GM12878 (cell line): ENCODE data around the gene UNK. TPM values are rescaled to one million over a fixed set of nuclear protein-coding genes. Genes with fewer than 3 reads are reported as not detected.

Experiments
- ATAC-seq: fragments of 200-7000 bp; cut with Tn5 transposase; 3 replicates; pipeline ENCODE4 v1.9.1; 2020; ENCODE audit warnings: mild to moderate bottlenecking, moderate library complexity
- BruUV-seq: library from RNA; stranded (reverse); fragments of 400-500 nt; replicated peaks from 2 replicates; lab custom pipeline; 2021; lab: Mats Ljungman, UMichigan
- CTCF ChIA-PET: fragments of 300-600 bp; sonication (Branson Sonifier 250); formaldehyde crosslinking; extraction: SDS; loops from one replicate; lab custom pipeline; 2021; ENCODE audit warnings: inconsistent platforms; lab: Yijun Ruan, JAX
- POLR2A ChIA-PET: fragments of 350-600 bp; formaldehyde crosslinking; extraction: SDS; loops from one replicate; lab custom pipeline; 2021; ENCODE audit warnings: inconsistent platforms; lab: Charles Lee
- RAD21 ChIA-PET: fragments of 300-600 bp; sonication (Branson Sonifier 250); formaldehyde crosslinking; loops from one replicate; lab custom pipeline; 2023; ENCODE audit warnings: antibody characterized with exemption; ENCODE audit not compliant: unreplicated experiment; lab: Charles Lee
- SMC1A ChIA-PET: fragments of 300-600 bp; sonication (Branson Sonifier 250); formaldehyde crosslinking; loops from one replicate; lab custom pipeline; 2023; ENCODE audit not compliant: unreplicated experiment, uncharacterized antibody; lab: Charles Lee
- DNase-seq: peaks from one replicate; pipeline ENCODE4 v3.0.0-alpha.2; 2011; ENCODE audit warnings: low read depth, low spot score
- FAIRE-seq: peaks from 3 replicates; lab custom pipeline; 2011; peaks lifted over from hg19 to GRCh38; lab: Jason Lieb, UNC
- H2AFZ ChIP-seq: 2 replicates; pipeline ENCODE4 v1.6.0; 2011; ENCODE audit warnings: low read depth, low read length, control low read depth; ENCODE audit not compliant: control insufficient read depth
- H3K27ac ChIP-seq: 2 replicates; pipeline ENCODE4 v1.5.1; 2011; ENCODE audit warnings: control low read depth; ENCODE audit not compliant: control insufficient read depth, insufficient read depth
- H3K27me3 ChIP-seq, 2 experiments: replicated peaks in 1 of 2; 2 replicates each; pipeline versions ENCODE4 v1.6.0 to v1.6.1; 2011; ENCODE audit warnings: low read length in 1 of 2; ENCODE audit not compliant: control insufficient read depth in 2 of 2, insufficient read depth in 2 of 2
- H3K36me3 ChIP-seq, 2 experiments: 2 replicates each; pipeline ENCODE4 v1.5.1; 2011; ENCODE audit warnings: low read length in 1 of 2; ENCODE audit not compliant: control insufficient read depth in 2 of 2, insufficient read depth in 2 of 2
- H3K4me1 ChIP-seq: 2 replicates; pipeline ENCODE4 v1.6.1; 2011; ENCODE audit warnings: mild to moderate bottlenecking, low read length, moderate library complexity, mixed read lengths; ENCODE audit not compliant: control insufficient read depth, insufficient read depth
- H3K4me2 ChIP-seq: 2 replicates; pipeline ENCODE4 v1.6.0; 2011; ENCODE audit warnings: control low read depth; ENCODE audit not compliant: control insufficient read depth, insufficient read depth
- H3K4me3 ChIP-seq: fragments of 200-600 bp; sonication (generic); 2 replicates; pipeline ENCODE4 v1.5.1; 2016
- H3K79me2 ChIP-seq: 2 replicates; pipeline ENCODE4 v1.6.0; 2011; ENCODE audit warnings: low read length; ENCODE audit not compliant: control insufficient read depth, insufficient read depth
- H3K9ac ChIP-seq: 2 replicates; pipeline ENCODE4 v1.8.0; 2011; ENCODE audit warnings: low read length, control low read depth, mixed read lengths; ENCODE audit not compliant: control insufficient read depth, insufficient read depth
- H3K9me3 ChIP-seq: replicated peaks from 3 replicates; pipeline ENCODE4 v1.5.1; 2011; ENCODE audit warnings: mild to moderate bottlenecking, low read length; ENCODE audit not compliant: control insufficient read depth, insufficient read depth
- H4K20me1 ChIP-seq: 2 replicates; pipeline ENCODE4 v1.6.0; 2011; ENCODE audit not compliant: control insufficient read depth, insufficient read depth
- BCL3 ChIP-seq: IDR thresholded peaks from 2 replicates; pipeline ENCODE4 v1.6.1; 2011; ENCODE audit warnings: borderline replicate concordance, low read depth, mild to moderate bottlenecking, moderate library complexity, low read length; ENCODE audit not compliant: insufficient read depth, poor library complexity, severe bottlenecking
- GATAD2B ChIP-seq: fragments of 450-650 bp; conservative IDR thresholded peaks from 2 replicates; pipeline ENCODE4 v1.6.1; 2017; ENCODE audit warnings: low read depth, mild to moderate bottlenecking, moderate library complexity
- HDGF ChIP-seq: fragments of 450-650 bp; IDR thresholded peaks from 2 replicates; pipeline ENCODE4 v1.6.1; 2016; ENCODE audit warnings: antibody characterized with exemption
- IKZF1 ChIP-seq: fragments of 450-650 bp; conservative IDR thresholded peaks from 2 replicates; pipeline ENCODE4 v1.6.1; 2017; ENCODE audit warnings: antibody characterized with exemption, mild to moderate bottlenecking
- MTA2 ChIP-seq: fragments of 450-650 bp; IDR thresholded peaks from 2 replicates; pipeline ENCODE4 v1.6.1; 2016; ENCODE audit warnings: low read depth, mild to moderate bottlenecking, moderate library complexity
- NR2F1 ChIP-seq: fragments of 450-650 bp; conservative IDR thresholded peaks from 2 replicates; pipeline ENCODE4 v1.6.1; 2017; ENCODE audit warnings: mild to moderate bottlenecking
- WRNIP1 ChIP-seq: IDR thresholded peaks from 2 replicates; pipeline ENCODE4 v1.6.1; 2011; ENCODE audit warnings: low read depth, low read length, improper control_type of control experiment, borderline replicate concordance
- WGBS: methylation state at CpG from one replicate; pipeline ENCODE4 v1.1.6; 2016; ENCODE audit warnings: low lambda C conversion rate; ENCODE audit not compliant: insufficient replicate concordance, insufficient coverage; ENCODE audit errors: missing lambda C conversion rate; 5-methylcytosine and 5-hydroxymethylcytosine counted together
- in situ Hi-C: fragments of 300-500 bp; cut with MboI; formaldehyde crosslinking; loops from 9 replicates; pipeline ENCODE4 v1.14.3; 2018; ENCODE audit warnings: mixed read lengths
- intact Hi-C: fragments of 100-400 bp; cut with micrococcal nuclease; formaldehyde crosslinking; loops from one replicate; pipeline ENCODE4 v1.14.2; 2022; ENCODE audit not compliant: unreplicated experiment
- polyA plus RNA-seq, 11 experiments: library from polyadenylated mRNA; depleted of rRNA in 4 of 11; unstranded in 6 of 11; stranded (reverse) in 5 of 11; fragments of >200 nt; fragmentation: Nextera tagmentation in 4 of 11; fragmentation: Illumina TruSeq in 1 of 11; extraction: Ambion mirVana in 4 of 11; extraction: Trizol in 1 of 11; gene quantifications; 1 replicate in 1 of 11; 2 replicates in 10 of 11; pipeline versions ENCODE4 v1.2.1 to v1.2.3, GENCODE V29; 2011 to 2016; ENCODE audit warnings: inconsistent platforms in 2 of 11, missing spikeins in 2 of 11, low read depth in 1 of 11
- total RNA-seq, 4 experiments: library from RNA; depleted of rRNA in 3 of 4; stranded (reverse); fragments of >200 nt in 3 of 4; fragmentation: Illumina TruSeq in 1 of 4; extraction: Trizol in 1 of 4; gene quantifications; 2 replicates each; pipeline versions ENCODE4 v1.2.1 to v1.2.3, GENCODE V29; 2013 to 2021

The UNK gene
- total and polyA plus RNA-seq, 10 of the 15 experiments (the other 5 are each of a cell fraction or from before 2014, with no cell fraction given) = 8.9 to 34.5 (median 27.3) TPM

DNA sequence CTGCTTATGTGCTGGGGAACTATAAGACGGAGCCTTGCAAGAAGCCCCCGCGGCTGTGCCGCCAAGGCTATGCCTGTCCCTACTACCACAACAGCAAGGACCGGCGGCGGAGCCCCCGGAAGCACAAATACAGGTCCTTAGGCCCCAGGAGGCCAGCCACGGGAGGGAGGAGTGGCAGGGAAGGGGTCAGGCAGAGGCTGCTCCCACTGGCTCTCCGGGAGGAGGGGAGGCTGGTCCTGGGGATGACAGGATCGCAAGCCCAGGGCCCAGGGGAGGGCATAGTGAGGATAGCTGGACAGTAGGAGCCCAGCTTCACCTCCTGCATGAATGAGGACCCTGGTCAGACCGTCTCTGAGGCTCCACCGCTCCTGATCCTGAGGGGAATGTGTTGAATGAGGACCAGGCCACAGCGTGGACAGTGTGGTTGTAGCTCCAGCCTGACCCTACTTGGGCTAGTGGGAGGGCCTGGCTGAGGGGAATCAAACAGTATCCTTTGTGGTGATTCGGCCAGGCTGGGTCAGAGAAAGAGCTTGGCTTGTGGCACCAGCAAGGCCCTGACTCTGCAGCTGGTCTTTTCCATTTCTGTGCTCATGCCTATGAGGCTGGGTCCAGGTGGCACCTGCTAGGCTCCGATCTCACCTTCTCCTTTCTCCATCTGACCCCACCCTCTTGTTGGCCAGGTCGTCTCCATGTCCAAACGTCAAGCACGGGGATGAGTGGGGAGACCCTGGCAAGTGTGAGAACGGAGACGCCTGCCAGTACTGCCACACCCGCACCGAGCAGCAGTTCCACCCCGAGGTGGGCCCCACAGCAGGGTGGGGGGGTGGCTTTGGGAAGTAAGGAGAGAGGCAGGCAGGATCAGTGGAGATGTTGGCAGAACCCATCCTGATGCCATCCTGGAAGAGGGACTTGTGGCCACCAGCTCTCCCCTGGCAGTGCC is 28.7 kb downstream of the UNK start:
- Histone ChIP-seq H2AFZ (no peak overlapping the region), H3K27me3 (no peaks in the 10 kb centered on the region), H3K79me2 (no peaks in the 10 kb centered on the region), H3K4me3 (no peak overlapping the region), H3K4me2 (no peak overlapping the region), H3K27ac (no peak overlapping the region), H4K20me1 (no peaks in the 10 kb centered on the region), H3K9ac (no peak overlapping the region), H3K9me3 (no peaks in the 10 kb centered on the region), H3K4me1 (peaks cover 9% of the 10 kb centered on the region; the same call in 1 of the 2 replicates), H3K36me3 (peaks cover 31 to 36% of the 10 kb centered on the region in 2 experiments)
- FAIRE-seq (no peak), DNase-seq (no peak), ATAC-seq (no peak)
- intact Hi-C loops (no loop called here), in situ Hi-C loops (no loop called here)
- POLR2A ChIA-PET = interaction anchor here (0.5 to 1.1 kb wide), 2 partner anchors 10 to 31 kb away, joined by 6 read pairs; no protein-coding TSS in a partner anchor
- CTCF ChIA-PET = interaction anchor here (0.5 kb wide), 1 partner anchor 58 kb away, joined by 3 read pairs; no protein-coding TSS in a partner anchor
- 96% methylated on average over 23 of the region's 24 CpGs for WGBS
- RAD21 ChIA-PET = no interaction called here
- SMC1A ChIA-PET = no interaction called here
- no peak for TF ChIP-seq NR2F1
- no TSS peak for BruUV-seq

GRCh38 chr17:75814021-75814395 is 29.4 kb downstream of the UNK start:
- no peak overlapping the region for H3K27ac ChIP-seq
- DNase-seq (no peak), ATAC-seq (no peak), FAIRE-seq (no peak)
- WGBS = 83% methylated on average over 6 of the region's 6 CpGs
- H3K79me2 ChIP-seq = no peaks in the 10 kb centered on the region
- POLR2A ChIA-PET = interaction anchor here (0.5 to 1.1 kb wide), 2 partner anchors 10 to 895 kb away, joined by 4 to 6 read pairs; no protein-coding TSS in a partner anchor
- H3K36me3 ChIP-seq = peaks cover 32 to 36% of the 10 kb centered on the region in 2 experiments
- RAD21 ChIA-PET = no interaction called here
- H3K27me3 ChIP-seq = no peaks in the 10 kb centered on the region
- H3K4me2 ChIP-seq = no peak overlapping the region
- SMC1A ChIA-PET = no interaction called here
- no peaks in the 10 kb centered on the region for H3K9me3 ChIP-seq
- BruUV-seq = no TSS peak
- CTCF ChIA-PET = no interaction called here
- H3K4me3 ChIP-seq = no peak overlapping the region
- intact Hi-C loops = no loop called here
- in situ Hi-C loops = no loop called here
- no peak overlapping the region for H3K9ac ChIP-seq
- no peak overlapping the region for H2AFZ ChIP-seq
- H3K4me1 ChIP-seq = peaks cover 6% of the 10 kb centered on the region; the same call in 1 of the 2 replicates
- TF ChIP-seq WRNIP1 = no peak
- TF ChIP-seq MTA2 = no peak
- no peak for TF ChIP-seq IKZF1
- no peak for TF ChIP-seq BCL3
- no peak for TF ChIP-seq HDGF
- no peak for TF ChIP-seq GATAD2B
- no peak for TF ChIP-seq NR2F1
- H4K20me1 ChIP-seq = no peaks in the 10 kb centered on the region
